HL-60/S4 (cell line): ENCODE data around the gene CHI3L1.

Experiments used
- in situ Hi-C: fragments of 300-500 bp; cut with MboI; formaldehyde crosslinking; loops from 2 replicates; pipeline ENCODE4 v1.14.3; 2022; ENCODE audit warnings: low sequenced_read_pairs

Gene CHI3L1

GRCh38 chr1:203207751-203208150 lies 21.2 kb upstream of the CHI3L1 start:
- in situ Hi-C loops = no loop called here

- in situ Hi-C loops = no loop called here
Observed at GRCh38 chr1:203206129-203206687, 19.7 kb upstream of the CHI3L1 start.

GRCh38 chr1:203204756-203205155 lies 18.3 kb upstream of the CHI3L1 start:
- in situ Hi-C loops = no loop called here

- in situ Hi-C loops = no loop called here
Observed at GRCh38 chr1:203202431-203203245, 16.1 kb upstream of the CHI3L1 start.

GRCh38 chr1:203201516-203202205 lies 15.2 kb upstream of the CHI3L1 start:
- in situ Hi-C loops = no loop called here

GRCh38 chr1:203200916-203201315 lies 14.4 kb upstream of the CHI3L1 start:
- in situ Hi-C loops = no loop called here

- in situ Hi-C loops = no loop called here
Observed at GRCh38 chr1:203199816-203200571, 13.5 kb upstream of the CHI3L1 start.

GRCh38 chr1:203199481-203199815 lies 12.9 kb upstream of the CHI3L1 start:
- in situ Hi-C loops = no loop called here

GRCh38 chr1:203199002-203199401 lies 12.5 kb upstream of the CHI3L1 start:
- in situ Hi-C loops = no loop called here

- in situ Hi-C loops = no loop called here
Observed at GRCh38 chr1:203197625-203198024, 11.1 kb upstream of the CHI3L1 start.

GRCh38 chr1:203196371-203196770 lies 9.9 kb upstream of the CHI3L1 start:
- in situ Hi-C loops = no loop called here

- in situ Hi-C loops = no loop called here
Observed at GRCh38 chr1:203190949-203191348, 4.4 kb upstream of the CHI3L1 start.

- in situ Hi-C loops = no loop called here
Observed at GRCh38 chr1:203189951-203190352, 3.4 kb upstream of the CHI3L1 start.

- in situ Hi-C loops = no loop called here
Observed at GRCh38 chr1:203188686-203189232, 2.3 kb upstream of the CHI3L1 start.

GRCh38 chr1:203187689-203188264 lies 1.3 kb upstream of the CHI3L1 start:
- in situ Hi-C loops = no loop called here

GRCh38 chr1:203187304-203187685 lies 791 bp upstream of the CHI3L1 start:
- in situ Hi-C loops = no loop called here

GRCh38 chr1:203186091-203186445 lies 436 bp downstream of the CHI3L1 start:
- in situ Hi-C loops = no loop called here

- in situ Hi-C loops = no loop called here
Observed at GRCh38 chr1:203185585-203185984, 919 bp downstream of the CHI3L1 start.

- in situ Hi-C loops = no loop called here
Observed at GRCh38 chr1:203185061-203185461, 1.4 kb downstream of the CHI3L1 start.

GRCh38 chr1:203184467-203184866 lies 2.0 kb downstream of the CHI3L1 start:
- in situ Hi-C loops = no loop called here

- in situ Hi-C loops = no loop called here
Observed at GRCh38 chr1:203183828-203184227, 2.7 kb downstream of the CHI3L1 start.
